ENCODE measurements around the gene CHORDC1. TPM values are rescaled to one million over a fixed set of nuclear protein-coding genes. Genes with fewer than 3 reads are reported as not detected.

Gene CHORDC1
- total RNA-seq, 1 experiment from 2014 or later, result 88.8 TPM

- TF ChIP-seq POLR2AphosphoS5 (IDR thresholded peaks at IDR 0.05; ENCODE audit: low read depth, low read length) (no peak), CTCF (IDR thresholded peaks at IDR 0.05) (no peak), REST (IDR thresholded peaks at IDR 0.05; ENCODE audit: insufficient read depth in 1 of 2, low read depth in 2 of 2, low read length in 1 of 2) (no peak), SIN3A (IDR thresholded peaks at IDR 0.05; ENCODE audit: borderline replicate concordance, insufficient read depth, low read depth, low read length) (no peak), TCF7L2 (IDR thresholded peaks at IDR 0.05; ENCODE audit: low read depth, low read length) (no peak)
- in situ Hi-C loops (cut with HindIII; ENCODE audit: low pct_unique_long_range_greater_than_20kb, low sequenced_read_pairs), result no loop called here
- H3K36me3 ChIP-seq (ENCODE audit: control insufficient read depth, insufficient read depth, low read length), result no peaks in the 10 kb centered on the region; the same call in 1 of the 2 replicates
- H3K4me1 ChIP-seq (ENCODE audit: control insufficient read depth, insufficient read depth, low read length), result no peaks in the 10 kb centered on the region
- CTCF ChIA-PET, result no interaction called here
- POLR2A ChIA-PET, result no interaction called here
- no peak overlapping the region for H3K27ac ChIP-seq (ENCODE audit: low read length)
- intact Hi-C loops (cut with micrococcal nuclease; ENCODE audit: unreplicated experiment), result no loop called here
- ATAC-seq (no peak), DNase-seq (ENCODE audit: low read depth, low spot score) (no peak)
- no TSS peak for BruUV-seq (replicated peaks)
- H3K9me3 ChIP-seq (ENCODE audit: control insufficient read depth, insufficient read depth, low read depth, low read length), result no peaks in the 10 kb centered on the region
- no peak overlapping the region for H3K4me3 ChIP-seq (ENCODE audit: low read depth in 2 of 2, low read length in 2 of 2)
- no peaks in the 10 kb centered on the region for H3K27me3 ChIP-seq (ENCODE audit: control insufficient read depth, insufficient read depth, low read length)
Observed at GRCh38 chr11:90187839-90188238, 35.0 kb downstream of the CHORDC1 start.

- Histone ChIP-seq H3K9me3 (ENCODE audit: control insufficient read depth, insufficient read depth, low read depth, low read length) (no peaks in the 10 kb centered on the region), H3K36me3 (ENCODE audit: control insufficient read depth, insufficient read depth, low read length) (no peaks in the 10 kb centered on the region), H3K27ac (ENCODE audit: low read length) (no peak overlapping the region), H3K4me1 (ENCODE audit: control insufficient read depth, insufficient read depth, low read length) (no peaks in the 10 kb centered on the region), H3K27me3 (ENCODE audit: control insufficient read depth, insufficient read depth, low read length) (no peaks in the 10 kb centered on the region), H3K4me3 (ENCODE audit: low read depth in 2 of 2, low read length in 2 of 2) (no peak overlapping the region)
- TF ChIP-seq SIN3A (IDR thresholded peaks at IDR 0.05; ENCODE audit: borderline replicate concordance, insufficient read depth, low read depth, low read length) (no peak), TCF7L2 (IDR thresholded peaks at IDR 0.05; ENCODE audit: low read depth, low read length) (no peak), REST (IDR thresholded peaks at IDR 0.05; ENCODE audit: insufficient read depth in 1 of 2, low read depth in 2 of 2, low read length in 1 of 2) (no peak), POLR2AphosphoS5 (IDR thresholded peaks at IDR 0.05; ENCODE audit: low read depth, low read length) (no peak), CTCF (IDR thresholded peaks at IDR 0.05) (no peak)
- ATAC-seq (no peak), DNase-seq (ENCODE audit: low read depth, low spot score) (no peak)
- ChIA-PET CTCF (no interaction called here), POLR2A (no interaction called here)
- intact Hi-C loops (cut with micrococcal nuclease; ENCODE audit: unreplicated experiment), result no loop called here
- no TSS peak for BruUV-seq (replicated peaks)
- in situ Hi-C loops (cut with HindIII; ENCODE audit: low pct_unique_long_range_greater_than_20kb, low sequenced_read_pairs), result no loop called here
Observed at GRCh38 chr11:90179923-90180322, 42.9 kb downstream of the CHORDC1 start.

Measured in Panc1 (cell line).